Activated naive CD4-positive, alpha-beta T cell treated with anti-CD3 and anti-CD28 coated beads for 36 hours (primary cell): ENCODE data around the gene SFXN4. TPM values are rescaled to one million over a fixed set of nuclear protein-coding genes. Genes with fewer than 3 reads are reported as not detected.
"Not testable (repeated sequence)": the region's sequence is repeated elsewhere in the genome, so short reads cannot be mapped to it uniquely, and the experiment has no call there.

Source experiments
- CTCF ChIA-PET: fragments of 350-600 bp; sonication (Branson Sonifier 250); formaldehyde crosslinking; loops from one replicate; lab custom pipeline; 2021; ENCODE audit warnings: antibody characterized with exemption; lab: Charles Lee
- DNase-seq: peaks from one replicate; pipeline ENCODE4 v3.0.0-alpha.2; 2020
- H3K27ac Mint-ChIP-seq: one replicate; pipeline ENCODE4 v1.8.0; 2021; ENCODE audit warnings: mild to moderate bottlenecking, mixed read lengths
- H3K27me3 Mint-ChIP-seq: one replicate; pipeline ENCODE4 v1.8.0; 2021; ENCODE audit warnings: low read depth, mixed read lengths
- H3K36me3 Mint-ChIP-seq: one replicate; pipeline ENCODE4 v1.8.0; 2021; ENCODE audit warnings: low read depth, mixed read lengths
- H3K4me1 Mint-ChIP-seq: one replicate; pipeline ENCODE4 v1.8.0; 2021; ENCODE audit warnings: low read depth, mixed read lengths
- H3K4me3 Mint-ChIP-seq: one replicate; pipeline ENCODE4 v1.8.0; 2021; ENCODE audit warnings: mild to moderate bottlenecking, moderate library complexity, mixed read lengths
- H3K9me3 Mint-ChIP-seq: one replicate; pipeline ENCODE4 v1.8.0; 2021; ENCODE audit warnings: mixed read lengths
- intact Hi-C: fragments of 100-400 bp; cut with micrococcal nuclease; formaldehyde crosslinking; loops from one replicate; pipeline ENCODE4 v1.15.1; 2023
- total RNA-seq, 2 experiments: library from RNA; stranded (reverse); gene quantifications; one replicate each; pipeline ENCODE4 v1.2.3, GENCODE V29; 2021

The SFXN4 gene
- total RNA-seq, 2 experiments from 2014 or later, result 46.1 to 51.7 TPM

GRCh38 chr10:119116326-119116951 lies 49.1 kb downstream of the SFXN4 start:
- Mint-ChIP-seq H3K36me3 (peaks cover 9% of the 10 kb centered on the region), H3K4me1 (peaks cover 3% of the 10 kb centered on the region), H3K27ac (no peak overlapping the region), H3K4me3 (no peak overlapping the region), H3K27me3 (no peaks in the 10 kb centered on the region), H3K9me3 (no peaks in the 10 kb centered on the region)
- DNase-seq, result no peak
- CTCF ChIA-PET, result interaction anchor here (1.2 kb wide), 1 partner anchor 12 kb away, joined by 4 read pairs; the partner anchor contains the start of gene DENND10
- intact Hi-C loops, result no loop called here

GRCh38 chr10:119115926-119116325 lies 49.6 kb downstream of the SFXN4 start:
- no peak overlapping the region for H3K27ac Mint-ChIP-seq
- intact Hi-C loops, result loop anchor here (1.0 kb wide), 1 partner anchor 11 kb away; no protein-coding TSS in a partner anchor
- peaks cover 8% of the 10 kb centered on the region for H3K36me3 Mint-ChIP-seq
- DNase-seq, result no peak
- no peaks in the 10 kb centered on the region for H3K9me3 Mint-ChIP-seq
- no peaks in the 10 kb centered on the region for H3K27me3 Mint-ChIP-seq
- peaks cover 3% of the 10 kb centered on the region for H3K4me1 Mint-ChIP-seq
- CTCF ChIA-PET, result interaction anchor here (1.2 kb wide), 1 partner anchor 11 kb away, joined by 4 read pairs; the partner anchor contains the start of gene DENND10
- no peak overlapping the region for H3K4me3 Mint-ChIP-seq

- Mint-ChIP-seq H3K27ac (no peak overlapping the region), H3K4me1 (no peaks in the 10 kb centered on the region), H3K9me3 (no peaks in the 10 kb centered on the region), H3K4me3 (no peak overlapping the region), H3K27me3 (no peaks in the 10 kb centered on the region), H3K36me3 (peaks cover 14% of the 10 kb centered on the region)
- DNase-seq, result no peak
- CTCF ChIA-PET, result interaction anchor here (0.6 kb wide), 3 partner anchors 10 to 243 kb away, joined by 3 read pairs; no protein-coding TSS in a partner anchor
- intact Hi-C loops, result no loop called here
Measured at GRCh38 chr10:119113751-119114732, 51.5 kb downstream of the SFXN4 start.

DNA sequence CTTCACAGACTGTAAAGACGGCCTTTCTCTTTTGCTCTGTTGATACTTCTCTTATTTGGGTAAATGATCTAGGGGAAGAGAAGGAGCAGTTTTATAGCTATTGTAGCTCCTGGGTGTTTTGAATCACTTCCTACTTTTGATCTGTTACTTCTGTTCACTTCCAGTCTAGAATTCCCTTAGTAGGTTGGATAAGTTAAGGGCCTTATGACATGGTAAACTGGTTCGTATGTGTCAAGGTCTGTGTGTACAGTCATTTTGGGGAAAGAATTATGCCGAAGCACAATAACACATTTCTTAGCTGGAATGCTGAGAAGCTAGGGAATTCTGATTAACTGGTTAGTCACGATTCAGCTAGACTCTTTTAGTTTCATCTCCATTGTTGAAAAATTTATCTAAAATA lies 53.5 kb downstream of the SFXN4 start:
- CTCF ChIA-PET, result no interaction called here
- DNase-seq, result no peak
- no peaks in the 10 kb centered on the region for H3K27me3 Mint-ChIP-seq
- no peak overlapping the region for H3K27ac Mint-ChIP-seq
- no peak overlapping the region for H3K4me3 Mint-ChIP-seq
- no peaks in the 10 kb centered on the region for H3K4me1 Mint-ChIP-seq
- H3K9me3 Mint-ChIP-seq, result no peaks in the 10 kb centered on the region
- intact Hi-C loops, result no loop called here
- peaks cover 16% of the 10 kb centered on the region for H3K36me3 Mint-ChIP-seq

DNA sequence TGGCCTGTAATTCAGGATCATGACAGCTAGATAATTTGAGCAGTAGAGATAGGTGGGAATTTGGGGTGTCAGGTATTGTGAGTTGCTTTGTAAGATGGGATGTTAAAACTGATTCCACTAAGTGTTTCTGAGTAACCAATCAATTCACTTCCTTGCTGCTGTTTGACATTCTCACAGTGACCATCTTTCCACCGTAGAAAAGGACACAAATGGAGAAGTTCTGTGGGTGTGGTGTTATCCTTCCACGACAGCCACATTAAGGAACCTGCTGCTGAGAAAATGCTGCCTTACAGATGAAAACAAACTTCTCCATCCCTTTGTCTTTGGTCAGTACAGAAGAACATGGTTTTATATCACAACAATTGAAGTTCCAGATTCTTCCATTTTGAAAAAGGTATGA lies 57.7 kb downstream of the SFXN4 start:
- peaks cover 14% of the 10 kb centered on the region for H3K36me3 Mint-ChIP-seq
- H3K27me3 Mint-ChIP-seq, CTCF ChIA-PET, H3K9me3 Mint-ChIP-seq, intact Hi-C loops, H3K4me3 Mint-ChIP-seq, H3K27ac Mint-ChIP-seq, H3K4me1 Mint-ChIP-seq, DNase-seq: not testable (repeated sequence)

DNA sequence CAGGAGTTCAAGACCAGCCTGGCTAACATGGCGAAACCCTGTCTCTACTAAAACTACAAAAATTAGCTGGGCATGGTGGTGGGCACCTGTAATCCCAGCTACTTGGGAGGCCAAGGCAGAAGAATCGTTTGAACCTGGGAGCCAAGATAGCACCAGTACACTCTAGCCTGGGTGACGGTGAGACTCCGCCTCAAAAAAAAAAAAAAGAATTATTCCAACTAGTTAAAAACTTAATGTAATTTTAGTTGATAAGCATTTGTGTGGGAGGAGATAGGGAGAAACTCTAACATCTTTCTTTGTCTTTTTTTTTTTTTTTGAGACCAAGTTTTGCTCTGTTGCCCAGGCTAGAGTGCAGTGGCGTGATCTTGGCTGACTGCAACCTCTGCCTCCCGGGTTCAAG lies 58.4 kb downstream of the SFXN4 start:
- CTCF ChIA-PET, result interaction anchor here (1.1 kb wide), 1 partner anchor 24 kb away, joined by 5 read pairs; no protein-coding TSS in a partner anchor
- H3K4me3 Mint-ChIP-seq, H3K4me1 Mint-ChIP-seq, DNase-seq, H3K27me3 Mint-ChIP-seq, intact Hi-C loops, H3K9me3 Mint-ChIP-seq, H3K27ac Mint-ChIP-seq: not testable (repeated sequence)
- H3K36me3 Mint-ChIP-seq, result peaks cover 13% of the 10 kb centered on the region

DNA sequence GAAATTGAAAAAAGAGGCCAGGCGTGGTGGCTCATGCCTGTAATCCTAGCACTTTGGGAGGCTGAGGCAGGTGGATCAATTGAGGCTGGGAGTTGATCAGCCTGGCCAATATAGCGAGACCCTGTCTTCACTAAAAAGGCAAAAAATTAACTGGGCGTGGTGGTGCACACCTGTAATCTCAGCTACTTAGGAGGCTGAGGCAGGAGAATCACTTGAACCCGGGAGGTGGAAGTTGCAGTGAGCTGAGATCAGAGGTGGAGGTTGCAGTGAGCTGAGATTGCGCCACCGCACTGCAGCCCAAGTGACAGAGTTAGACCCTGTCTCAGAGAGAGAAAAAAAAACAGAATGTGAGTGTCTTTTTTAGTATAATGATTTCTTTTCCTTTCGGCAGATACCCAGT lies 59.6 kb downstream of the SFXN4 start:
- not testable (repeated sequence) for H3K4me3 Mint-ChIP-seq, H3K27ac Mint-ChIP-seq, H3K27me3 Mint-ChIP-seq, H3K9me3 Mint-ChIP-seq, H3K4me1 Mint-ChIP-seq, DNase-seq
- CTCF ChIA-PET, result interaction anchor here (1.1 kb wide), 1 partner anchor 25 kb away, joined by 5 read pairs; no protein-coding TSS in a partner anchor
- peaks cover 11% of the 10 kb centered on the region for H3K36me3 Mint-ChIP-seq
- intact Hi-C loops, result loop anchor here (1.0 to 2.0 kb wide), 2 partner anchors 9 to 75 kb away; no protein-coding TSS in a partner anchor

DNA sequence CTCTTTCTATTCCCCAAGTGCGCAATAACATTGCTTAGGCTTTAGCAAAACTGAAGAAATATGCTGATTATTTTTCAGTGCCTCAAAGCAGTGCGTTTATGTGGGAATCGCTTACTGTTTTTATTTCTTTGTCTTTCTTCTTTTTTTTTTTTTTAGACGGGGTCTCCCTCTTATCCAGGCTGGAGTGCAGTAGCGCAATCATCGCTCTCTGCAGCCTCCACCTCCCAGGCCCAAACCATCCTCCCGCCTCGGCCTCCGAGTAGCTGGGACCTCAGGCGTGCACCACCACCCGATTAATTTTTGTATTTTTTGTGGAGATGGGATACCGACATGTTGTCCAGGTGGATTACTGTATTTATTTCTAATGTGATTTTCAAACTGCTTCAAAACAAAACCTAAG lies 60.4 kb downstream of the SFXN4 start:
- intact Hi-C loops, result loop anchor here (1.0 to 2.0 kb wide), 2 partner anchors 10 to 74 kb away; no protein-coding TSS in a partner anchor
- Mint-ChIP-seq H3K9me3 (no peaks in the 10 kb centered on the region), H3K4me1 (peaks cover 6% of the 10 kb centered on the region), H3K4me3 (peak overlapping the region; percentile 72), H3K36me3 (peaks cover 11% of the 10 kb centered on the region), H3K27me3 (no peaks in the 10 kb centered on the region), H3K27ac (no peak overlapping the region)
- CTCF ChIA-PET, result interaction anchor here (1.4 kb wide), 1 partner anchor 11 kb away, joined by 4 read pairs; no protein-coding TSS in a partner anchor
- no peak for DNase-seq

DNA sequence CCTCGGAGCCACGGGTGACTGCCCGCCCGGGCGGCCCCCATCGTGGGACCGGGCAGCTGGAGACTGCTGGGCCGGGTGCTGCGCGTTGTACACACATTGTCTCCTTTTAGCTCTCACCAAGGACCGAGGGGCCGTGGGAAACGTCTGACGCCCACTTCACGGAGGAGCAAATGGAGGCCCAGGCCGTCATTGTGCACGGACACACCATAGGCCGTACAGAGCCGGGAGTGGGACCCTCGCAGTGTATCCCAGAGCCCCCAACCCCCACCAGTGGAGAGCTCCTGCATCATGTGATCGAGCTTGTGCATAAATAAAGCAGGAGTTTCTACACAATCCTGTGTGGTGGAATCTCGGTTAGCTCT lies 60.9 kb downstream of the SFXN4 start:
- H3K36me3 Mint-ChIP-seq, result peaks cover 8% of the 10 kb centered on the region
- no peak overlapping the region for H3K27ac Mint-ChIP-seq
- intact Hi-C loops, result loop anchor here (1.0 to 2.0 kb wide), 5 partner anchors 11 to 74 kb away; partner anchors contain the start of genes EIF3A and SFXN4
- H3K27me3 Mint-ChIP-seq, result no peaks in the 10 kb centered on the region
- H3K4me1 Mint-ChIP-seq, result peaks cover 6% of the 10 kb centered on the region
- H3K4me3 Mint-ChIP-seq, result peak overlapping the region; percentile 72
- DNase-seq, result peak; percentile 9
- H3K9me3 Mint-ChIP-seq, result no peaks in the 10 kb centered on the region
- CTCF ChIA-PET, result interaction anchor here (0.6 to 1.4 kb wide), 3 partner anchors 11 to 36 kb away, joined by 3 to 4 read pairs (median 4); no protein-coding TSS in a partner anchor

DNA sequence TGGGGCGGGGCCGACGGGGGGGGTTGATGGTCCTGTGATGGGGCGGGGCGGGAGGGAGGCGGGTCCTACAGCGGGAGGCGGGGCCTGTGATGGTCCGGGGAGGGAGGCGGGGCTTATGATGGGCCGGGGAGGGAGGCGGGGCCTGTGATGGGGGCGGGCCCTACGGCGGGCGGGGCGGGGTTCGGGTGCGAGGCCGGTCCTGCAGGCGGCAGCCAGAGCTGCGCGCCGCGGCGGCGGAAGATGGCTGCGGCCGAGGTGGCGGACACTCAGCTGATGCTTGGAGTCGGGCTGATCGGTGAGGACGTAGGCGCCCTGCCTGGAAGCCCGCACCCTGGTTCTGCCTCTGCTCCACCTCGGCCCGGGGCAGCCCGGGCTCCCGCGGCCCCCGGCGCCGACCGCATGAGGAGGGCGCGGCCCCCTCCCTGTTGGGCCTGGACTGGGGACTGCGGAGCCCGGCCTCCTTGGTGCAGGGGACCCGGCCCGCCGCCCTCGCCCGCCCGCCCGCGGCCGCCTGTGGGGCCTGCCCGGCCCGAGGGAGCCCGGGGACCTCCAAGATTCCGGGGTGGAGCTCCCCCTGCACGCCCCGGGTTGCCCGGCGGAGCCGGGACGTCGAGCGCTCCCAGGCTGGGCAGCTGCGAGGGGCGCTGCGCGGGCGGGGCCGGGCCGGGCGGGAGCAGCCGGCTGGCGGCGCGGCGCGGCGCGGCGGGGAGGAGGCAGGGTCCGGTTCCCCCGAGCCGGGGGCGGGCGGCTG lies 61.4 kb downstream of the SFXN4 start, which contains the start of gene DENND10:
Gene DENND10, plus strand, starts transcription at position 211 of the 751 bp plus-strand sequence. Its CDS starts 30 bp downstream, at position 241.
- peaks cover 6% of the 10 kb centered on the region for H3K4me1 Mint-ChIP-seq
- no peaks in the 10 kb centered on the region for H3K9me3 Mint-ChIP-seq
- no peak within 1 kb of the TSS for H3K27ac Mint-ChIP-seq
- peaks cover 5% of the 10 kb centered on the region for H3K36me3 Mint-ChIP-seq
- no peaks in the 10 kb centered on the region for H3K27me3 Mint-ChIP-seq
- peak within 1 kb of the TSS; percentile 72 for H3K4me3 Mint-ChIP-seq
- DNase-seq, result peak; percentile 81
- intact Hi-C loops, result loop anchor here (1.0 to 2.0 kb wide), 4 partner anchors 24 to 73 kb away; partner anchors contain the start of genes EIF3A and SFXN4
- CTCF ChIA-PET, result interaction anchor here (0.6 to 1.4 kb wide), 4 partner anchors 12 to 37 kb away, joined by 3 to 4 read pairs (median 4); no protein-coding TSS in a partner anchor

GRCh38 chr10:119103241-119103902 lies 62.1 kb downstream of the SFXN4 start:
- H3K27me3 Mint-ChIP-seq, result no peaks in the 10 kb centered on the region
- CTCF ChIA-PET, result interaction anchor here (1.3 kb wide), 1 partner anchor 35 kb away, joined by 4 read pairs; no protein-coding TSS in a partner anchor
- intact Hi-C loops, result no loop called here
- no peak overlapping the region for H3K27ac Mint-ChIP-seq
- DNase-seq, result no peak
- peak overlapping the region; percentile 68 for H3K4me3 Mint-ChIP-seq
- peaks cover 5% of the 10 kb centered on the region for H3K36me3 Mint-ChIP-seq
- H3K9me3 Mint-ChIP-seq, result no peaks in the 10 kb centered on the region
- peaks cover 6% of the 10 kb centered on the region for H3K4me1 Mint-ChIP-seq
